HepG2 (cell line): ENCODE results near the gene PREX1. TPM values are rescaled to one million over a fixed set of nuclear protein-coding genes. Genes with fewer than 3 reads are reported as not detected.
A peak's percentile ranks its signal among the peaks of the same experiment; 100 is the strongest.

Experiments
- ATAC-seq: fragments of 200-7000 bp; cut with Tn5 transposase; 3 replicates; pipeline ENCODE4 v1.9.1; 2020; ENCODE audit warnings: mild to moderate bottlenecking, moderate library complexity
- BruUV-seq: library from RNA; stranded (reverse); fragments of 400-500 nt; replicated peaks from 2 replicates; lab custom pipeline; 2021; lab: Mats Ljungman, UMichigan
- CTCF ChIA-PET: fragments of 300-600 bp; formaldehyde crosslinking; extraction: SDS; loops from one replicate; lab custom pipeline; 2021; ENCODE audit warnings: low total read pairs, inconsistent platforms, low intra/inter-chr PET ratio; lab: Yijun Ruan, JAX
- POLR2A ChIA-PET: fragments of 350-600 bp; sonication (Branson Sonifier 250); formaldehyde crosslinking; loops from one replicate; lab custom pipeline; 2020; ENCODE audit warnings: antibody characterized with exemption, inconsistent platforms; lab: Yijun Ruan, JAX
- DNase-seq: peaks from one replicate; pipeline ENCODE4 v3.0.0-alpha.2; 2015; ENCODE audit warnings: low spot score
- FAIRE-seq: peaks from 3 replicates; lab custom pipeline; 2011; peaks lifted over from hg19 to GRCh38; lab: Jason Lieb, UNC
- H2AFZ ChIP-seq: one replicate; pipeline ENCODE4 v1.6.1; 2011; ENCODE audit warnings: low read length, inconsistent platforms
- H3K27ac ChIP-seq: fragments of 300-600 bp; 3 replicates; pipeline ENCODE4 v1.8.0; 2011; ENCODE audit warnings: mixed run types, mild to moderate bottlenecking, mixed read lengths, low read length, inconsistent platforms; ENCODE audit not compliant: insufficient read depth; ENCODE audit errors: extremely low read length
- H3K27me3 ChIP-seq, 2 experiments: fragments of 200-600 bp in 1 of 2; 2 replicates in 1 of 2; 3 replicates in 1 of 2; pipeline versions ENCODE4 v1.6.0 to v1.8.0; 2011; ENCODE audit warnings: low read length in 2 of 2, mild to moderate bottlenecking in 2 of 2, moderate library complexity in 2 of 2, inconsistent platforms in 1 of 2; ENCODE audit not compliant: insufficient read depth in 2 of 2, control insufficient read depth in 1 of 2
- H3K36me3 ChIP-seq, 2 experiments: fragments of 200-600 bp in 1 of 2; replicated peaks in 1 of 2; 2 replicates in 1 of 2; 3 replicates in 1 of 2; pipeline versions ENCODE4 v1.5.1 to v1.8.0; 2011; ENCODE audit warnings: low read length in 2 of 2, inconsistent platforms in 1 of 2; ENCODE audit not compliant: insufficient read depth in 2 of 2, control insufficient read depth in 1 of 2
- H3K4me1 ChIP-seq: 2 replicates; pipeline ENCODE4 v1.5.1; 2012; ENCODE audit warnings: low read length, inconsistent platforms; ENCODE audit not compliant: insufficient read depth
- H3K4me2 ChIP-seq: 2 replicates; pipeline ENCODE4 v1.6.0; 2011; ENCODE audit warnings: low read depth, low read length, inconsistent platforms
- H3K4me3 ChIP-seq, 3 experiments: fragments of 200-600 bp in 1 of 3; sonication (generic), shearing (Covaris generic) in 1 of 3; replicated peaks in 1 of 3; 2 replicates each; pipeline ENCODE4 v1.5.1; 2011 to 2016; ENCODE audit warnings: low read length in 3 of 3, inconsistent platforms in 2 of 3, low read depth in 2 of 3, mild to moderate bottlenecking in 2 of 3, control low read depth in 1 of 3, mixed read lengths in 1 of 3; ENCODE audit not compliant: insufficient read depth in 1 of 3
- H3K79me2 ChIP-seq: one replicate; pipeline ENCODE4 v1.6.1; 2011; ENCODE audit warnings: low read length, inconsistent platforms; ENCODE audit not compliant: insufficient read depth
- H3K9ac ChIP-seq: 2 replicates; pipeline ENCODE4 v1.6.0; 2011; ENCODE audit warnings: mild to moderate bottlenecking, low read depth, low read length, inconsistent platforms; ENCODE audit not compliant: insufficient read depth
- H3K9me3 ChIP-seq: 2 replicates; pipeline ENCODE4 v1.5.1; 2012; ENCODE audit warnings: mild to moderate bottlenecking, low read length
- H4K20me1 ChIP-seq: 2 replicates; pipeline ENCODE4 v1.6.0; 2011; ENCODE audit warnings: inconsistent platforms, mild to moderate bottlenecking, low read length, moderate library complexity; ENCODE audit not compliant: insufficient read depth
- CC2D1A ChIP-seq: sonication (generic); formaldehyde crosslinking; IDR thresholded peaks from 2 replicates; pipeline ENCODE4 v1.8.1; 2023; ENCODE audit warnings: mild to moderate bottlenecking, missing genetic modification reagents
- MNT ChIP-seq: fragments of 450-650 bp; IDR thresholded peaks from 2 replicates; pipeline ENCODE4 v1.6.1; 2016
- SNAPC2 ChIP-seq: sonication (generic); formaldehyde crosslinking; IDR thresholded peaks from 2 replicates; pipeline ENCODE4 v1.8.1; 2022; ENCODE audit warnings: mild to moderate bottlenecking, missing genetic modification reagents
- ZFP90 ChIP-seq: sonication (generic); formaldehyde crosslinking; IDR thresholded peaks from 2 replicates; pipeline ENCODE4 v1.8.0; 2022; ENCODE audit warnings: missing genetic modification reagents, mild to moderate bottlenecking, inconsistent platforms, borderline replicate concordance
- ZNF234 ChIP-seq: sonication (generic); formaldehyde crosslinking; conservative IDR thresholded peaks from 2 replicates; pipeline ENCODE4 v1.5.1; 2020; ENCODE audit warnings: mild to moderate bottlenecking, missing genetic modification reagents
- ZNF263 ChIP-seq: sonication (generic); formaldehyde crosslinking; IDR thresholded peaks from 2 replicates; pipeline ENCODE4 v1.4.0; 2020; ENCODE audit warnings: missing genetic modification reagents
- ZNF550 ChIP-seq: sonication (generic); formaldehyde crosslinking; IDR thresholded peaks from 2 replicates; pipeline ENCODE4 v1.4.0; 2020; ENCODE audit warnings: mild to moderate bottlenecking, missing genetic modification reagents, borderline replicate concordance
- WGBS: methylation state at CpG from one replicate; pipeline ENCODE4 v1.1.6; 2017; ENCODE audit warnings: low lambda C conversion rate; 5-methylcytosine and 5-hydroxymethylcytosine counted together
- in situ Hi-C: cut with HindIII; loops from 2 replicates; pipeline ENCODE4 v1.10.0; 2017; ENCODE audit warnings: low pct_unique_long_range_greater_than_20kb; ENCODE audit not compliant: extremely low pct_ligation_motif_present
- intact Hi-C: fragments of 100-400 bp; cut with micrococcal nuclease; formaldehyde crosslinking; loops from one replicate; pipeline ENCODE4 v1.10.0; 2022; ENCODE audit not compliant: unreplicated experiment
- polyA plus RNA-seq, 8 experiments: library from polyadenylated mRNA; depleted of rRNA in 3 of 8; stranded (reverse) in 7 of 8; unstranded in 1 of 8; fragments of >200 nt; fragmentation: Illumina TruSeq in 4 of 8; extraction: Trizol in 4 of 8; gene quantifications; 2 replicates each; pipeline versions ENCODE4 v1.2.1 to v1.2.3, GENCODE V29; 2011 to 2016; ENCODE audit warnings: low read depth in 4 of 8, missing spikeins in 1 of 8, mixed read lengths in 1 of 8; ENCODE audit not compliant: insufficient read depth in 1 of 8
- total RNA-seq, 5 experiments: library from RNA; depleted of rRNA; stranded (reverse); fragments of >200 nt; fragmentation: Illumina TruSeq; extraction: Trizol; gene quantifications; 2 replicates each; pipeline ENCODE4 v1.2.3, GENCODE V29; 2016; ENCODE audit warnings: low read depth in 1 of 5
- TF ChIP-seq, protein P1 (sequence below): sonication (generic); formaldehyde crosslinking; IDR thresholded peaks from 2 replicates; pipeline ENCODE4 v1.5.1; 2020; ENCODE audit warnings: mild to moderate bottlenecking, missing genetic modification reagents, borderline replicate concordance

PREX1 gene
- total and polyA plus RNA-seq, 2 of the 13 experiments (the other 11 are each of a cell fraction or from before 2014, with no cell fraction given): 0.02 to 0.04 TPM

DNA sequence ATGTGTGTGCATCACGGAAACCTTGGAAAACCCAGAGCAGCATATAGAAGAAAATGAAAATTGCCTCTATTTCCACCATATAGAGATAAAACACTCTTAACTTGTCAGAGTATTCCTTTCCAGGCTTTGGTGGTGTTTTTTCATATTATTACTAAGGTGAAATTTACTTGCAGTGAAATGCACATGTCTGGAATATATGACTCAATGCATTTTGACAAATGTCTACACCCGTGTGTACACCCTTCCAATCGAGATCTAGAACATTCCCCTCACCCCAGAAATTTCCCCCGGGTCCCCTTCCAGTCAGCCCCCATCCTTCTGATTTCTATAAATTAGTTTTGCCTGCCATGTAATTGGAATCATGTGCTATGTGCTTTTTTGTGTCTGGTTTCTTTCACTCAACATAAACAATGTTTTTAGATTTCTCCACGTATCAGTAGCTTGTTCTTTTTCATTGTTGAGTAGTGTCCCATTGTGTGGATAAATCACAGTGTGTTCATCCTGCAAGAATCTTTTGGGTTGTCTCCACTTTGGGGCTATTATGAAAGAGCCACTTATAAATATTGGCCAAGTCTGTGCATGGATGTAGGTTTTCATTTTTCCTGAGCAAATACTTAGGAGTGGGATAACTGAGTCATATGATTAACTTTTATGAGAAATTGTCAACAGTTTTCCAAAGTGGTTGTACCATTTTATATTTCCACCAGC lies 19.9 kb upstream of the PREX1 start:
- no TSS peak for BruUV-seq
- intact Hi-C loops (no loop called here), in situ Hi-C loops (no loop called here)
- ChIA-PET CTCF (no interaction called here), POLR2A (no interaction called here)
- Histone ChIP-seq H3K27ac (no peak overlapping the region), H3K27me3 (peaks cover 2 to 15% of the 10 kb centered on the region in 2 experiments; a peak in 3 of 5 replicates), H3K9me3 (no peaks in the 10 kb centered on the region), H3K79me2 (no peaks in the 10 kb centered on the region), H2AFZ (no peak overlapping the region), H3K9ac (no peak overlapping the region), H3K4me1 (peaks cover 21% of the 10 kb centered on the region), H3K4me2 (no peak overlapping the region), H3K4me3 (no peak overlapping the region), H3K36me3 (no peaks in the 10 kb centered on the region), H4K20me1 (no peaks in the 10 kb centered on the region)
- ATAC-seq: no peak
- no peak for FAIRE-seq
- DNase-seq: no peak
- WGBS: 9% methylated on average over 5 of the region's 5 CpGs
- TF ChIP-seq ZNF550: no peak
- TF ChIP-seq, all 625 proteins: peak for 0

DNA sequence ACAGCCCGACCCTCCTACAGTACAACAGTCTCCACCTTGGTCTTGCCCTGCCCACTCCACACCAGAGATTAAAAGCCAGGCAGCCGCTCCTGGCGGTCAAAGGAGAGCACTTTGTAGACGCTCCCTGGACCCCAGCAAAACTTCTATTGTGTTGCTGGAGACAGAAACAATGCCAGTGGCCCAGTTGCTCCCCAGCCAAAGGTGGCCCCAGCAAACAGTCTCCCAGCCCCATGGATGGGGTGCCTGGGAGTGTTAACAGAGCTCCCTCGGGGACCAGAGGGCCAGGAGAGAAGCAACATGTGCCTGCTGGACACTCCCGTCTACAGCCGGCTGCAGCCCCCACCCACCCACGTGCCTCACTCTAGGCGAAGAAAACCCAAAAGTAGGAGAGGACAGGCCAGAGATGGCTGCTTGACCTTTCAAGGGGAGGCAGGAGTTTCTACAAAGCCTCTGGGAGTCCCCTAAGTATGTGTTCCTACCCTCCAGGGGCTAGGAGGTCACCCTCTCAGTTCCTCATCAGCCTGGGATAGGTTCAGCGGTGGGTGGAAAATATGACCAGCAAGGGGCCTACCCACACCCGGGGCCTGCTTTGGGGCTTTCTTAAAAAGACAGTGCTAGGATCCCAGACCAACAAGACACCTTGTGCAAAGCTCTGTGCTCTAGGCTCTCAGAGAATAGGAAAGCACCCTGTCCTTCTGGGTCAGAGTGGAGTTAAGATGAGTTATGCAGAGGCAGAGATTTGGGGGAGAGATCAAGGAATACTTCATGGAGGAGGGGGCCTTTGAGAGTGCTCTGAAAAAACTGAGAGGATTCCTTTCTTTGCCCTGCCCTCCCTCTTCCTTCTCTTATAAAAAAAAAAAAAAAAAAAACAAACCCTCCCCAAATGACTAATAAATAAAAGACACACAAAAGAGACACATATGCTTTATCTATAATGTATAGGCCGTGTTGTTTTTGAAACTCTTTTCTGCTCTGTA lies 19.0 kb upstream of the PREX1 start:
- in situ Hi-C loops: no loop called here
- Histone ChIP-seq H2AFZ (no peak overlapping the region), H3K36me3 (no peaks in the 10 kb centered on the region), H3K4me3 (no peak overlapping the region), H3K79me2 (no peaks in the 10 kb centered on the region), H4K20me1 (no peaks in the 10 kb centered on the region), H3K9ac (no peak overlapping the region), H3K27me3 (peaks cover 2 to 15% of the 10 kb centered on the region in 2 experiments; a peak in 3 of 5 replicates)
- no TSS peak for BruUV-seq
- POLR2A ChIA-PET: no interaction called here
- WGBS: 6% methylated on average over 12 of the region's 12 CpGs
- ATAC-seq (peak; percentile 33), DNase-seq (no peak)
- CTCF ChIA-PET: no interaction called here
- peak; percentile 75 for TF ChIP-seq MNT
- TF ChIP-seq ZNF234 (CRISPR knock-in tag): no peak
- no peak for TF ChIP-seq CC2D1A (CRISPR knock-in tag)
- TF ChIP-seq, protein P1, sequence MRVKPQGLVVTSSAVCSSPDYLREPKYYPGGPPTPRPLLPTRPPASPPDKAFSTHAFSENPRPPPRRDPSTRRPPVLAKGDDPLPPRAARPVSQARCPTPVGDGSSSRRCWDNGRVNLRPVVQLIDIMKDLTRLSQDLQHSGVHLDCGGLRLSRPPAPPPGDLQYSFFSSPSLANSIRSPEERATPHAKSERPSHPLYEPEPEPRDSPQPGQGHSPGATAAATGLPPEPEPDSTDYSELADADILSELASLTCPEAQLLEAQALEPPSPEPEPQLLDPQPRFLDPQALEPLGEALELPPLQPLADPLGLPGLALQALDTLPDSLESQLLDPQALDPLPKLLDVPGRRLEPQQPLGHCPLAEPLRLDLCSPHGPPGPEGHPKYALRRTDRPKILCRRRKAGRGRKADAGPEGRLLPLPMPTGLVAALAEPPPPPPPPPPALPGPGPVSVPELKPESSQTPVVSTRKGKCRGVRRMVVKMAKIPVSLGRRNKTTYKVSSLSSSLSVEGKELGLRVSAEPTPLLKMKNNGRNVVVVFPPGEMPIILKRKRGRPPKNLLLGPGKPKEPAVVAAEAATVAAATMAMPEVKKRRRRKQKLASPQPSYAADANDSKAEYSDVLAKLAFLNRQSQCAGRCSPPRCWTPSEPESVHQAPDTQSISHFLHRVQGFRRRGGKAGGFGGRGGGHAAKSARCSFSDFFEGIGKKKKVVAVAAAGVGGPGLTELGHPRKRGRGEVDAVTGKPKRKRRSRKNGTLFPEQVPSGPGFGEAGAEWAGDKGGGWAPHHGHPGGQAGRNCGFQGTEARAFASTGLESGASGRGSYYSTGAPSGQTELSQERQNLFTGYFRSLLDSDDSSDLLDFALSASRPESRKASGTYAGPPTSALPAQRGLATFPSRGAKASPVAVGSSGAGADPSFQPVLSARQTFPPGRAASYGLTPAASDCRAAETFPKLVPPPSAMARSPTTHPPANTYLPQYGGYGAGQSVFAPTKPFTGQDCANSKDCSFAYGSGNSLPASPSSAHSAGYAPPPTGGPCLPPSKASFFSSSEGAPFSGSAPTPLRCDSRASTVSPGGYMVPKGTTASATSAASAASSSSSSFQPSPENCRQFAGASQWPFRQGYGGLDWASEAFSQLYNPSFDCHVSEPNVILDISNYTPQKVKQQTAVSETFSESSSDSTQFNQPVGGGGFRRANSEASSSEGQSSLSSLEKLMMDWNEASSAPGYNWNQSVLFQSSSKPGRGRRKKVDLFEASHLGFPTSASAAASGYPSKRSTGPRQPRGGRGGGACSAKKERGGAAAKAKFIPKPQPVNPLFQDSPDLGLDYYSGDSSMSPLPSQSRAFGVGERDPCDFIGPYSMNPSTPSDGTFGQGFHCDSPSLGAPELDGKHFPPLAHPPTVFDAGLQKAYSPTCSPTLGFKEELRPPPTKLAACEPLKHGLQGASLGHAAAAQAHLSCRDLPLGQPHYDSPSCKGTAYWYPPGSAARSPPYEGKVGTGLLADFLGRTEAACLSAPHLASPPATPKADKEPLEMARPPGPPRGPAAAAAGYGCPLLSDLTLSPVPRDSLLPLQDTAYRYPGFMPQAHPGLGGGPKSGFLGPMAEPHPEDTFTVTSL: no peak
- TF ChIP-seq ZNF263 (CRISPR knock-in tag): no peak
- no peak for TF ChIP-seq ZFP90 (CRISPR knock-in tag)
- TF ChIP-seq SNAPC2 (CRISPR knock-in tag): no peak
- TF ChIP-seq, all 625 proteins: peak for 1
- intact Hi-C loops: no loop called here
- Histone ChIP-seq H3K4me2 (no peak overlapping the region), H3K4me1 (peaks cover 16% of the 10 kb centered on the region), H3K9me3 (no peaks in the 10 kb centered on the region), H3K27ac (no peak overlapping the region)
- no peak for FAIRE-seq
